GM23248 (cell line): ENCODE measurements around the gene ATP6V0A1. TPM values are rescaled to one million over a fixed set of nuclear protein-coding genes. Genes with fewer than 3 reads are reported as not detected.
A peak's percentile ranks its signal among the peaks of the same experiment; 100 is the strongest.

Experiments used
- DNase-seq: peaks from one replicate; pipeline ENCODE4 v3.0.0-alpha.2; 2015
- H2AFZ ChIP-seq: fragments of 200-600 bp; sonication (generic); 2 replicates; pipeline ENCODE4 v1.6.1; 2016; ENCODE audit warnings: antibody characterized with exemption
- H3F3A ChIP-seq: fragments of 200-600 bp; sonication (generic); 2 replicates; pipeline ENCODE4 v1.6.1; 2016; ENCODE audit warnings: mild to moderate bottlenecking, antibody characterized with exemption, mixed run types; ENCODE audit not compliant: insufficient read depth
- H3K27ac ChIP-seq: fragments of 200-600 bp; sonication (generic); 2 replicates; pipeline ENCODE4 v1.5.1; 2016; ENCODE audit warnings: mild to moderate bottlenecking
- H3K27me3 ChIP-seq: fragments of 200-600 bp; sonication (generic); replicated peaks from 2 replicates; pipeline ENCODE4 v1.6.1; 2016; ENCODE audit warnings: mild to moderate bottlenecking; ENCODE audit not compliant: insufficient read depth
- H3K36me3 ChIP-seq: fragments of 200-600 bp; sonication (generic); 2 replicates; pipeline ENCODE4 v1.6.1; 2016; ENCODE audit warnings: low read depth, mild to moderate bottlenecking
- H3K4me1 ChIP-seq: fragments of 200-600 bp; sonication (generic); 2 replicates; pipeline ENCODE4 v1.6.1; 2016; ENCODE audit warnings: mild to moderate bottlenecking; ENCODE audit not compliant: insufficient read depth
- H3K4me2 ChIP-seq: fragments of 200-600 bp; sonication (generic); one replicate; pipeline ENCODE4 v1.6.1; 2016; ENCODE audit warnings: mild to moderate bottlenecking; ENCODE audit not compliant: unreplicated experiment
- H3K4me3 ChIP-seq: fragments of 200-600 bp; sonication (generic); 2 replicates; pipeline ENCODE4 v1.5.1; 2016; ENCODE audit warnings: mild to moderate bottlenecking
- H3K79me2 ChIP-seq: fragments of 200-600 bp; sonication (generic); 2 replicates; pipeline ENCODE4 v1.6.1; 2016; ENCODE audit warnings: mild to moderate bottlenecking; ENCODE audit not compliant: insufficient read depth
- H3K9ac ChIP-seq: fragments of 200-600 bp; sonication (generic); 2 replicates; pipeline ENCODE4 v1.6.1; 2016; ENCODE audit warnings: mild to moderate bottlenecking
- H3K9me2 ChIP-seq: fragments of 200-600 bp; sonication (generic); 2 replicates; pipeline ENCODE4 v1.6.1; 2016; ENCODE audit warnings: mixed run types, mild to moderate bottlenecking, moderate library complexity; ENCODE audit not compliant: insufficient read depth
- H3K9me3 ChIP-seq: fragments of 200-600 bp; sonication (generic); one replicate; pipeline ENCODE4 v1.6.1; 2017; ENCODE audit warnings: low read depth
- H4K20me1 ChIP-seq: fragments of 200-600 bp; sonication (generic); 2 replicates; pipeline ENCODE4 v1.6.0; 2016; ENCODE audit not compliant: insufficient read depth
- EZH2 ChIP-seq: fragments of 200-600 bp; sonication (generic); IDR thresholded peaks from 2 replicates; pipeline ENCODE4 v1.6.1; 2018; ENCODE audit warnings: antibody characterized with exemption, mild to moderate bottlenecking; ENCODE audit not compliant: insufficient read depth, poor library complexity, severe bottlenecking
- EZH2phosphoT487 ChIP-seq: fragments of 200-600 bp; sonication (generic); IDR thresholded peaks from 2 replicates; pipeline ENCODE4 v1.6.1; 2018; ENCODE audit warnings: antibody characterized with exemption, moderate library complexity, mild to moderate bottlenecking, low read depth; ENCODE audit not compliant: insufficient read depth
- WGBS, 2 experiments: methylation state at CpG; one replicate each; pipeline ENCODE4 v1.1.6; 2015 to 2017; ENCODE audit warnings: low lambda C conversion rate in 2 of 2, low coverage in 1 of 2; ENCODE audit errors: missing lambda C conversion rate in 2 of 2; 5-methylcytosine and 5-hydroxymethylcytosine counted together
- in situ Hi-C: fragments of 300-500 bp; cut with MboI; formaldehyde crosslinking; loops from 2 replicates; pipeline ENCODE4 v1.15.0; 2020
- polyA plus RNA-seq: library from polyadenylated mRNA; unstranded; fragments of >200 nt; fragmentation: Nextera tagmentation; extraction: Ambion mirVana; gene quantifications from 2 replicates; pipeline ENCODE4 v1.2.1, GENCODE V29; 2016
- total RNA-seq: library from RNA; depleted of rRNA; stranded (reverse); fragments of >200 nt; shearing (Covaris generic); gene quantifications from 2 replicates; pipeline ENCODE4 v1.2.3, GENCODE V29; 2014

The ATP6V0A1 gene
- total and polyA plus RNA-seq, 2 experiments from 2014 or later: 15.3 to 26.0 TPM

- Histone ChIP-seq H3K27ac (no peak overlapping the region), H3K4me3 (no peak overlapping the region)
These were observed 55.0 kb downstream of the ATP6V0A1 start for GRCh38 chr17:42513686-42514085.

GRCh38 chr17:42514279-42514678 is 55.6 kb downstream of the ATP6V0A1 start:
- no peaks in the 10 kb centered on the region for H3K27me3 ChIP-seq
- no peak overlapping the region for H3K4me2 ChIP-seq
- H4K20me1 ChIP-seq: no peaks in the 10 kb centered on the region
- no peaks in the 10 kb centered on the region for H3K9me2 ChIP-seq
- no peak overlapping the region for H3K9ac ChIP-seq
- no peaks in the 10 kb centered on the region for H3K79me2 ChIP-seq
- peaks cover 27% of the 10 kb centered on the region for H3F3A ChIP-seq
- no peaks in the 10 kb centered on the region for H3K9me3 ChIP-seq
- no peak for DNase-seq
- no peak overlapping the region for H2AFZ ChIP-seq
- no peak overlapping the region for H3K4me3 ChIP-seq
- peaks cover 16% of the 10 kb centered on the region for H3K4me1 ChIP-seq
- in situ Hi-C loops: no loop called here
- no peak overlapping the region for H3K27ac ChIP-seq
- 90 to 93% methylated on average over 10 to 11 of the region's 11 CpGs for WGBS, 2 experiments
- TF ChIP-seq EZH2phosphoT487 (no peak), EZH2 (no peak)
- H3K36me3 ChIP-seq: no peaks in the 10 kb centered on the region

More at GRCh38 chr17:42513686-42514085, 55.0 kb downstream of the ATP6V0A1 start:
- Histone ChIP-seq H3F3A (peaks cover 21% of the 10 kb centered on the region), H3K4me1 (peaks cover 10% of the 10 kb centered on the region), H3K79me2 (no peaks in the 10 kb centered on the region), H3K27me3 (no peaks in the 10 kb centered on the region), H4K20me1 (no peaks in the 10 kb centered on the region), H3K9ac (no peak overlapping the region), H2AFZ (no peak overlapping the region), H3K36me3 (no peaks in the 10 kb centered on the region), H3K4me2 (no peak overlapping the region), H3K9me3 (no peaks in the 10 kb centered on the region), H3K9me2 (no peaks in the 10 kb centered on the region)
- 96% methylated on average over 11 of the region's 11 CpGs for WGBS, 2 experiments
- DNase-seq: no peak
- in situ Hi-C loops: no loop called here
- TF ChIP-seq EZH2 (no peak), EZH2phosphoT487 (no peak)

GRCh38 chr17:42514867-42515266 is 56.2 kb downstream of the ATP6V0A1 start:
- H3F3A ChIP-seq: peaks cover 33% of the 10 kb centered on the region
- TF ChIP-seq EZH2: no peak
- TF ChIP-seq EZH2phosphoT487: no peak
- H3K9ac ChIP-seq: no peak overlapping the region
- in situ Hi-C loops: no loop called here
- no peaks in the 10 kb centered on the region for H3K9me2 ChIP-seq
- H3K9me3 ChIP-seq: no peaks in the 10 kb centered on the region
- no peaks in the 10 kb centered on the region for H3K79me2 ChIP-seq
- no peak overlapping the region for H3K27ac ChIP-seq
- WGBS, 2 experiments: 77 to 79% methylated on average over 8 of the region's 8 CpGs
- no peak overlapping the region for H2AFZ ChIP-seq
- H3K4me2 ChIP-seq: no peak overlapping the region
- H3K4me3 ChIP-seq: no peak overlapping the region
- no peaks in the 10 kb centered on the region for H3K27me3 ChIP-seq
- peaks cover 22% of the 10 kb centered on the region for H3K4me1 ChIP-seq
- H3K36me3 ChIP-seq: no peaks in the 10 kb centered on the region
- H4K20me1 ChIP-seq: no peaks in the 10 kb centered on the region
- no peak for DNase-seq

- no peaks in the 10 kb centered on the region for H3K9me2 ChIP-seq
- H3F3A ChIP-seq: peaks cover 55% of the 10 kb centered on the region
- 0 to 1% methylated on average over 9 of the region's 9 CpGs for whole genome bisulfite sequencing, 2 experiments
- in situ Hi-C loops: no loop called here
- peak overlapping the region; percentile 41; the same call in 1 of the 2 replicates for H2AFZ ChIP-seq
- peaks cover 47% of the 10 kb centered on the region for H3K4me1 ChIP-seq
- H3K36me3 ChIP-seq: no peaks in the 10 kb centered on the region
- H3K9ac ChIP-seq: peak overlapping the region; percentile 83
- H4K20me1 ChIP-seq: no peaks in the 10 kb centered on the region
- no peaks in the 10 kb centered on the region for H3K27me3 ChIP-seq
- H3K27ac ChIP-seq: peak overlapping the region; percentile 99
- peak overlapping the region; percentile 77 for H3K4me2 ChIP-seq
- no peaks in the 10 kb centered on the region for H3K9me3 ChIP-seq
- TF ChIP-seq EZH2phosphoT487 (no peak), EZH2 (no peak)
- peak; percentile 97 for DNase-seq
- H3K79me2 ChIP-seq: no peaks in the 10 kb centered on the region
- H3K4me3 ChIP-seq: peak overlapping the region; percentile 25; the same call in 1 of the 2 replicates
These were observed 58.8 kb downstream of the ATP6V0A1 start for GRCh38 chr17:42517516-42517915.
